Astrocyte of the hippocampus (primary cell): ENCODE data around the gene SMAD6.

ENCODE experiments used
- DNase-seq: peaks from one replicate; pipeline ENCODE4 v3.0.0; 2011; ENCODE audit warnings: low read depth, low spot score

The SMAD6 gene

DNA sequence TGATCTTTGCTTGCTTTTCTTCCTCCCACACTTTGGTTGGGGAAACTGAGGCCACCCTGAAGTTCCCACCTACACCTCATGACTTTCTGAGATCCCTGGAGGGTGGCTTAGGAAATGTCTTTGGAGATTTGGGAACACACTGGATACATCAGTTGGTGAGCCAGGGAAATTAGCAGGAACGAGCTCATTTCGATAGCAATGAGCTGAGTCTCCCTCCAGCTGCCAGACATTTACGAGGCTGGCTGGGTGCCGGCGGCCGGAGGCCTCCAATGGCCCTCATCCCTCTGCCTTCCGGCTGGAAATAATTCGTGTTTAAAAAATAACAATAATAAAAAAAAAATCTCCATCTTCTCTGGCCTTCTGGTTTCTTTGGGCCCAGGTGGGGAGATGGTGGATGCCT is 38.8 kb downstream of the SMAD6 start:
- no peak for DNase-seq

- no peak for DNase-seq
Observed at GRCh38 chr15:66741646-66742045, 39.6 kb downstream of the SMAD6 start.

- no peak for DNase-seq
Observed at GRCh38 chr15:66742286-66742685, 40.2 kb downstream of the SMAD6 start.

DNA sequence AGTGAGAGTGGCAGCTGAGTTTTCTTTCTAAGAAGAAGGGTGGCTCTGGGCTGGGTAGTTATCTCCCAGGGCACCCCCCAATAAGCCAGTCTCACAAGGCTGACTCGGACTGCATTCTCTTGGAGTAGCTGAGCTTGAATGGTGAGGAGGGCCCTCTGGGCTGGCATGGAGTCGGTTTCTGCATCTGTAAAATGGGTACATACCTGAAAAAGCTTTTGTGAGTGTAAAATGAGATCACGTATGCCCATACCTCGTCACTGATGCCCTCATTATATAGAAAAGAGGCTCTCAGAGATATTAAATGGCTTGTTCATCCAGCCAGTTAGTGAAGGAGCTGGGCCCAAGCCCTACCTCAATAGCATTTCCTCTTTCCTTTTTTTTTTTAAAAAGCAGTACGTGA is 41.2 kb downstream of the SMAD6 start:
- DNase-seq, result no peak

- no peak for DNase-seq
Observed at GRCh38 chr15:66743703-66744536, 41.9 kb downstream of the SMAD6 start.

DNA sequence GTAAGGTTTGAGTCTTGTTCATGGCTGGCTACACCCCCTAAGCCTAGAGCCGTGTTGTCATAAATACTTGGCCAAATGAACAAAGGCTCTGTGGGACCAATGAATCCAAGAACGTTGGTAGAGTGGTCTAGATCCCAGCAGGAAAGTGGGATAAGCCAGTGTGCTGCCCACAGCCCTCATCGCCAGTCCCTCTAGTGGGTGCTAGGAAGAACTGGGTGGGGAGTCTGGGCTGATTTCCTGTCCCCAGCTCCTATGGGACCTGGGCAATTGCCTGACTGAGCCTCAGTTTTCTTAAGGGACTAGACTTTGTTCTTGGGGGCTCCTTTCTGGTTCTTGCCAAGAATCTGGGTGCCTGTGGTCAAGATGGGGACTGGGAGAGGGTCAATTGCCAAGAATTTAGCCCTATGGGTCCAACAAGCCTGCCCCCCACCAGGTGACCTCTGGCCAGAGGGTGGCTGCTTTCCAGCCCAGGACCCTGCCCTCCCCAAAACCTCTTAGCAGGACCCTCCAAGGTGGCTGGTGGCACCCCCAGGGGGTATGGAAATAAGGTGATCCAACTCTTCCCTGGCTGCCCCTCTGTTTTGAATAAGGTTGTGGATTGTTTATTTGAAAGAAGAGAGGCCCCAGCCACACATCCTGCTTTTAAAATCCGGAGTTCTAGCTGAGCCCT is 42.7 kb downstream of the SMAD6 start:
- DNase-seq, result no peak

DNA sequence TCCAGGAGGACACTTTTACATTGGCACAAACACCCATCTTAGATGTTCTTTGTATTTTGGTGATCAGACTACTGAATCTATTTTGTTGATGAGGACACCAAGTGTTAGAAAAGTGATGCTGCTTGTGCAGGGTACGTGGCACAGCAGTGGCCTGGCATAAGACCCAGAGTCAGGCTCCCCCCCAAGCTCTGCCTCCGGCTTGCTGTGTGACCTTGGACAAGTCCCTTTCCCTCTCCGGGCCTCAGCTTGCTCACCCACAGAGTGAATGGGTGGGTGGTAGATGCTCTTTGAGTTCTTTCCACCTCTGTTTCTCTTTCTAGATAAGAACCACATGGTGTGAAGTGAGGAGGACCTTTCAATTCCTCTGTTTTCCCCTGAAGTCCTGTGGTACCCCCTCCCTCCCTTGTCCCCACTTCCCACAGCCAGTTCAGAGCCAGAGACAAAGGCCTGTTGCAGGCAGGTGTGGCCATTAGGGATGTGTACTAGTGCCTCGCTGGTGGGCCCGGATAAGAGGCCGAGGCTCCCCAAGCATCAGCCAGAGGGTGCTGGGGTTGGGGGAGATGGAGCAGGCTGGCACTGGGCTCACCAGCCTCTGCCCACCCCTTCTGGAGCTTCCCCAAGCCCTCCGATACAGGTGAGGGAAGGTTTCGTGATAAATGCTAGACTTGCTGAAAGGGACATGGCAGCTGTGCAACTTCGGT is 43.6 kb downstream of the SMAD6 start:
- DNase-seq, result no peak

DNA sequence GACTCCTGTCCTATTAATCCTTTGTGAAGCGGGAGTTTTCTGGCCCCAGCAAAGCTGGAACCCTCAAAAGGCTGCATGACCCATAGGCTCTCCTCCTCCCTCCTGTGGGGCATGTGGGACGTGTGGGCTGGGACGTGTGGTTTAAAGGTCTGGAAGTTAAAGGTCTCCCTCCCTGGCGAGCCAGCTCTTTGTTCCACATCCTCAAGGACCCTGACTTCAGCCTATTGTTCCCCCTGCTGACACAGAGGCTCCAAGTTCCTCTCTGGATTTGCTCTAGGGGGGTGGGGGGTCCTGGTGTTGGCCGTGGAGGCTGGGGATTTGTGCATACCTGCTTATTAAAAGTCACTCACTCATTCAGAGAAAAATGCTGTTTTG is 44.2 kb downstream of the SMAD6 start:
- DNase-seq, result peak; percentile 47

DNA sequence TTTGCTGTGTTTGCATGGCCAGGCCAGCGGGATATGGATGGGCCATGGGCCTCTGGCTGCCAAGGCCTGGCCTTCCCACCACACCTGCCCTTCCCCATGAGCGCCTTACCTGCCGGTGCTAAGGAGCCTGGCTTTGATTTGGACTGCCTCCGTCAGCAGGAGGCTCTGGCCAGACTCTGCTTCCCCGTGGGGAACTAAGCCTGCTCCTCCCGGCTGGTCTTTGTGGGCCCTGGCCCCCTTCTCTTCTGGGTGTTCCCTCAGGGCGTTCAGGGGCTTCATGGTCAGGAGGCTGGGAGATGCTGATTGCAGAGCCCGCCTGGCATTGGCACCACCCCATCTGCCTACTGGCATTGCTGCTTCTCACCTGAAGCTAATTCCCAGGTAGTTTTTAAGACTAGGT is 45.2 kb downstream of the SMAD6 start:
- DNase-seq, result no peak

DNA sequence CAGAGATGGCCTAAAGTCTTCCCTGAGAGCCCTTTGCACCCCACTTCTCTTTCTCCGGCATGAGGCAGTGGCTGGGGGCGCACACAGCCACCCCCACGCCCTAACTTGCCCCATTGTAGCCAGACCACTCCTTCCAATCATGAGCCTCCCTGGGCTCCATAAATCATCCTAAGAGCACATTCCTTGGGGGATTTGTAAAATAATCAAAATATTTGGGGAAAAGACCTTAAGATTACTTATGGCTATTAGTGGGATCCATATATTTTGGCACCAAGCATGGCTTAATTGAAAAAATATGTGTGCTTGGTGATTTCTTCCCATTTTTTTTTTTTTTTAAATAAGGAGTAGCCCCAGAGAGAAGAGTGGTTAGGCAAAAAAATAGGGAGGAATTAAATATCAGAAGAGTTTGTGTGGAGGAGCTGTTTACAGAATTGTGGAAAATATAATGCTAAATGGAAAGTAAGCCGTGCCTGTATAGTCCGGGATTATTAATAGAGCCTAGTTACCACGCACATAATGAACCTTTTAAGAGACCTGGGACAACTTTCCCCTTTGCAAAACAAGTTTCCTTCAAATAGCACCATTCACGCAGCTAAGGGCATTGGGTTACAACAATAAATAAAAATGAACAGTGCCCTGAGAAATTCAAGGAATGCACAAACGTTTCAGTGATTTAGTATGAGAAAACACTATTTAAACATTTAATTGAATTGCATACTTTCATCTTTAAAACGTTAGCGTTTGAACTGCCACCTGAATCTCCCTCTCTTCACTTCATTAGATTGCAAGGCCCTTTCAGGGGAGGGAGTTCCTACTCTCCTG is 46.1 kb downstream of the SMAD6 start:
- DNase-seq, result peak; percentile 81

DNA sequence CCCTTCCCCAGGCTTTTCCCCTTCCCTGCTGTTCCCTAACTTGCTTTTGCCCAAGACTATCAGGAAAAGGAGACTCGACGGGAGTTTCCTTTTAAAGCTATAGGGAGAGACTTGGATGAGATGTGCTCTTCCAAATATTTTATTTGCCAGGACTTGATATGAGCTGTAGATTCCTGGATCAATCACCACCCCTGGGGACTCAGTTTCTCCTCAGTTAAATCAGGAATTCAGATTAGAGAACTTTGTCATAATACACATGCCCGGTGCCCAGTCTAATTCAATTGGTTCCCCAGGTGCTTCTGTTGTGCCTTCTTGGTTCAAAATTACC is 46.6 kb downstream of the SMAD6 start:
- DNase-seq, result no peak

DNA sequence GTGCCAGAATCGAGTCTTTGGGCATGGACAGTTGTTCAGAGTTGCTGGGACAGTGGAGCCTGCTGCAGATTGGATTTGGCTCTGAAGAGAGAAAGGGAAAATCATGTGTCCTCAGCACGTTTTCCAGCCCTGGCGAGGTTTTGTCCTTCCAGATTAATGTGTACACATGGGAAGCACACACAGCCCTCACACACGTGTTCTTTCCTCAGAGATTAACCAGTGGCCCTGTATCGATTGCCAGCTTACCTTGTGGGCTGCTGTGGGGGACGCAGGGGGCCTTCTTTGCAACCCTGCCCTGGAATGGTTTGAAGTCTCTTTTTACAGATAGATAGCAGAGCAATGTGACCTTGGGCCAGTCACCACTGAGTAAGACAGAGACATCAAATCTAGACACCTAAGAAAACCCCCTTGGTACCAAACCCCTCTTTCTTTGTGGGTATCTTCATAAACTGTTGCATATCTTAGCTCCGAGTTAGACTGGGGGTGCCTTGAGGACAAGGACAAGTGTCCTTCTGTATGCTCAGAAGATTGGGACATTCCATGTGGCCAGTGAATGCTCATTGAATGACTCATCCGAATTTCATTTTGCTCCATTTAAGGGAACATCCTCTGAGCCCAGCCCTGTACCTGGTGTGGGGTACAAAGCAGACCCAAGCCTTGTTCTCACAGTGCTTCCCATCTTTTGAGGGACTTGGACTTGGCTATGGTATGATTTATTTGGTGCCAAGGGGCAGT is 48.0 kb downstream of the SMAD6 start:
- no peak for DNase-seq

DNA sequence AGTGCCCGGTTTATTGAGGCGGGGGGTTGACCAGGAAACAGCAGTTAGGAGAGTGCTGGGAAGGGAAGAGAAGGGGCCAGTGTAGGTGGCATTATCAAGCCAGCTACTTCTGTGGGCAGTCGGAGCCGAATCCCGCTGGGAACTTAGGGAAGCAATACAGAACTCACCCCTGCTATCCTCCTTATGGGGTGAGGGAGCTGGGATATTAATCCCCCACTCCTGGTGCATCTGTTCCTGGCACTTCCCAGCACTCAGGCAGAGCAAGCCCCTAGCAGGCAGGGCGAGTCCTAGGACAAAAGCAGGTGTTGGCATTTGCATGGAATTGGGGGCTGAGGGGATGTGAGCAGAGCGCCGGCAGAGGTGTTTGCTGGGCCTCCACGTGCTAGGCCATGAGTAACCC is 48.6 kb downstream of the SMAD6 start:
- DNase-seq, result no peak

GRCh38 chr15:66751579-66751978 is 49.5 kb downstream of the SMAD6 start:
- no peak for DNase-seq

- no peak for DNase-seq
Observed at GRCh38 chr15:66752078-66752477, 50.0 kb downstream of the SMAD6 start.

GRCh38 chr15:66753687-66754377 is 51.8 kb downstream of the SMAD6 start:
- DNase-seq, result no peak

DNA sequence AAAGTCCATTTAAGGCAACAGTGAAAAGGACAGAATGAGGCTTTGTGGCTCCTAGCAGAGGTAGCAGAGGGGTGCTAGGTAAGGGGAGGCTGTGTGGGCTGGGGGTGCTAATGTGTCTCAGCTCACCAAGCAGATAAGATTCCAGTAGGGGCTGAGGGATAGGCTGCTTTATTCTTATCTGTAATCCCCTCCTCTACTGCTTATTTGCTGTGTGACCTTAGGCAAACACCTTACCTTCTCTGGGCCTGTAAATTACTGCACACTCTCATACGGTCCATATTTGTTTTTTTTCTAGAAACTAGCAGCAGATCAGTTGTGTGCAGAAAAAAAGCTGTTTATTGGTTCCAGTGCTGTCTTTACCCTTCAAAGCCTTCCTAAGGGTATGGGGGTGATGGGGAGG is 52.8 kb downstream of the SMAD6 start:
- no peak for DNase-seq

DNA sequence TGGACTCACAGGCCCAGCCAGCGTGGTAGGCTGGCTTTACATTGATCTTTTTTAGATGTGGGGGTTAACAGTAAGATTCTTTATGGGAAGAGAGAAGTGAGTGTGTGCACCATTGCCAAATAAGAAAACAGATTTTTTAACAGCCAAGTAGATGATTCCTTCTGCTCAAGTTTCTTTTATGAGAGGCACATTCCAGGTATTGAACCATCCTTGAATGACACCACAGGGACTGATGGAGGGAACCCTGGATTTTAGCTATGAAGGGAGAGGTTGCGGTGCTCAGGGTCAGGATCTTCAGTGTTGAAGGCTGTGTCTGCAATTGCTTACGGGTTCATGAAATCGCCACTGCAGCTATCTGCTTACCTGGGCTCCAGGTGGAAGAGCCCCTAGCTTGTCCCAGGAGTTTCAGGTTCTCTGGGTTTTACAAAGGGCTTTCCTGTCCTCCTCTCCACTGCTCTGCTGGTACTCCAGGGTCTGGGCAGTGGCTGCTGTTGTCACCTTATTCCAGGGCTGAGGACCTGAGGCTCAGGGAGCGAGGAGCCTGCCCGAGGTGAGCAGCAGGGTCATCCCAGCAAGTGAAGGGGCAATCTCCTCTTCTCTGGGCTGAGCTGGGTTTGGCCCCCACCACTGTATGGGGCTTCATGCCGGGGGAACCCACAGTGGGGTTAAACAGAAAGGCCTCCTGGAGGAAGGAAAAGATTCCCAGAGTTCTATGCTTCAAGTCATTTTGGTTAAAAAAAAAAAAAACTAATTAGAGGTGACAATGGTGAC is 53.4 kb downstream of the SMAD6 start:
- DNase-seq, result no peak

DNA sequence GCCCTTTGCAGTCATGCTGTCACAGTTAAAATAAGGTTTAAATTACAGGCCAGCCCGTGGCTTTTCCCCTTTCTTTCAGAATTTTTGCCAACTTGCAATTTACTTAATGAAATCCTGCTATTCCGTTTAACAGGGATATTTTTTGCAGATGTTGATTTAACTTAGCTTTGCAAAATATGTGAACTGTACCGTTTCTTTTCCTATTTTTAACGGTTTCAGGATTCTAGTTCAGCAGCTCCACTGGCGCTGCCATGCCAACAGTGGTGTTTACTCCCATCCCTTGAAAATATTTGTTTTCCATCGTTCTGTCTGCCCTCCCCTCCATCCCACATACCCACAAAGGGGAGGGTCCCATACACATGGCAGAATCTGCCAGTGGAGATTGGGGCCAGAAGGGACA is 54.3 kb downstream of the SMAD6 start:
- no peak for DNase-seq

- no peak for DNase-seq
Observed at GRCh38 chr15:66757030-66757429, 55.0 kb downstream of the SMAD6 start.
